IMR-90 (cell line): ENCODE measurements around the gene SRGAP3. TPM values are rescaled to one million over a fixed set of nuclear protein-coding genes. Genes with fewer than 3 reads are reported as not detected.

Experiments
- ATAC-seq: fragments of 200-7000 bp; cut with Tn5 transposase; 2 replicates; pipeline ENCODE4 v1.9.1; 2020; ENCODE audit warnings: low read depth, mild to moderate bottlenecking, moderate library complexity
- BruUV-seq: library from RNA; stranded (reverse); fragments of 400-500 nt; replicated peaks from 2 replicates; lab custom pipeline; 2021; lab: Mats Ljungman, UMichigan
- CTCF ChIA-PET: fragments of 300-600 bp; formaldehyde crosslinking; extraction: SDS; loops from one replicate; lab custom pipeline; 2021; ENCODE audit warnings: antibody characterized with exemption; lab: Yijun Ruan, JAX
- POLR2A ChIA-PET: fragments of 300-600 bp; sonication (Branson Sonifier 250); formaldehyde crosslinking; loops from one replicate; lab custom pipeline; 2022; ENCODE audit warnings: antibody characterized with exemption; ENCODE audit not compliant: unreplicated experiment; lab: Charles Lee
- DNase-seq: peaks from one replicate; pipeline ENCODE4 v3.0.0; 2013
- H2AFZ ChIP-seq: replicated peaks from 2 replicates; pipeline ENCODE3; 2013; ENCODE audit warnings: low read length, mild to moderate bottlenecking; ENCODE audit not compliant: poor library complexity
- H2AK5ac ChIP-seq: 2 replicates; pipeline ENCODE4 v1.6.1; 2013; ENCODE audit warnings: low read depth, low read length, inconsistent platforms
- H2AK9ac ChIP-seq: replicated peaks from 2 replicates; pipeline ENCODE3; 2013; ENCODE audit warnings: mild to moderate bottlenecking, low read depth, low read length, moderate library complexity; ENCODE audit not compliant: poor library complexity
- H2BK120ac ChIP-seq: 2 replicates; pipeline ENCODE4 v1.6.1; 2013; ENCODE audit warnings: low read depth, low read length, inconsistent platforms
- H2BK15ac ChIP-seq: 3 replicates; pipeline ENCODE4 v1.6.1; 2013; ENCODE audit warnings: low read depth, low read length, inconsistent platforms
- H2BK20ac ChIP-seq: 2 replicates; pipeline ENCODE4 v1.6.1; 2013; ENCODE audit warnings: low read depth, mild to moderate bottlenecking, inconsistent platforms, low read length, moderate library complexity
- H2BK5ac ChIP-seq: 2 replicates; pipeline ENCODE4 v1.6.1; 2013; ENCODE audit warnings: mild to moderate bottlenecking, low read depth, low read length, inconsistent platforms; ENCODE audit not compliant: poor library complexity, severe bottlenecking
- H3K14ac ChIP-seq: replicated peaks from 2 replicates; pipeline ENCODE4 v1.6.1; 2013; ENCODE audit warnings: low read depth, low read length, inconsistent platforms
- H3K18ac ChIP-seq: 2 replicates; pipeline ENCODE4 v1.6.1; 2013; ENCODE audit warnings: low read depth, low read length, control low read depth
- H3K23ac ChIP-seq: 2 replicates; pipeline ENCODE4 v1.6.1; 2013; ENCODE audit warnings: low read depth, low read length, inconsistent platforms
- H3K27ac ChIP-seq: 2 replicates; pipeline ENCODE4 v1.5.1; 2013; ENCODE audit warnings: mild to moderate bottlenecking, control low read depth, low read length; ENCODE audit not compliant: insufficient read depth
- H3K27me3 ChIP-seq: 2 replicates; pipeline ENCODE4 v1.6.1; 2013; ENCODE audit warnings: low read length; ENCODE audit not compliant: control insufficient read depth, insufficient read depth
- H3K36me3 ChIP-seq: 2 replicates; pipeline ENCODE4 v1.6.1; 2013; ENCODE audit warnings: low read length, mixed read lengths; ENCODE audit not compliant: control insufficient read depth, insufficient read depth
- H3K4ac ChIP-seq: 2 replicates; pipeline ENCODE4 v1.6.1; 2013; ENCODE audit warnings: low read depth, low read length, inconsistent platforms
- H3K4me1 ChIP-seq: 2 replicates; pipeline ENCODE4 v1.6.1; 2013; ENCODE audit warnings: low read length, mixed read lengths; ENCODE audit not compliant: control insufficient read depth, insufficient read depth
- H3K4me2 ChIP-seq: 2 replicates; pipeline ENCODE4 v1.6.1; 2013; ENCODE audit warnings: low read depth, mild to moderate bottlenecking, control low read depth, low read length, moderate library complexity
- H3K4me3 ChIP-seq: 2 replicates; pipeline ENCODE4 v1.5.1; 2013; ENCODE audit warnings: low read depth, mild to moderate bottlenecking, control low read depth, low read length, moderate library complexity; ENCODE audit not compliant: insufficient read depth
- H3K56ac ChIP-seq: 2 replicates; pipeline ENCODE4 v1.6.1; 2013; ENCODE audit warnings: low read length, inconsistent platforms; ENCODE audit not compliant: insufficient read depth; ENCODE audit errors: extremely low read depth
- H3K79me1 ChIP-seq, 2 experiments: 2 replicates each; pipeline ENCODE4 v1.6.1; 2013; ENCODE audit warnings: low read length in 2 of 2, inconsistent platforms in 1 of 2, low read depth in 1 of 2
- H3K9ac ChIP-seq: 2 replicates; pipeline ENCODE4 v1.6.1; 2013; ENCODE audit warnings: low read depth, low read length, control low read depth
- H3K9me1 ChIP-seq: 2 replicates; pipeline ENCODE4 v1.6.1; 2013; ENCODE audit warnings: low read length, inconsistent platforms; ENCODE audit not compliant: insufficient read depth
- H3K9me3 ChIP-seq: 2 replicates; pipeline ENCODE4 v1.6.1; 2013; ENCODE audit warnings: low read length; ENCODE audit not compliant: control insufficient read depth, insufficient read depth
- H4K20me1 ChIP-seq: 2 replicates; pipeline ENCODE4 v1.6.1; 2013; ENCODE audit warnings: low read length, inconsistent platforms; ENCODE audit not compliant: insufficient read depth
- H4K5ac ChIP-seq: 2 replicates; pipeline ENCODE4 v1.6.1; 2013; ENCODE audit warnings: mild to moderate bottlenecking, low read depth, low read length, control low read depth
- H4K8ac ChIP-seq, 2 experiments: 2 replicates each; pipeline ENCODE4 v1.6.1; 2013; ENCODE audit warnings: low read depth in 2 of 2, low read length in 2 of 2, control low read depth in 1 of 2, inconsistent platforms in 1 of 2
- H4K91ac ChIP-seq: 2 replicates; pipeline ENCODE4 v1.6.1; 2013; ENCODE audit warnings: low read depth, low read length, inconsistent platforms; ENCODE audit not compliant: insufficient read depth
- BHLHE40 ChIP-seq: fragments of 150-350 bp; IDR thresholded peaks from 2 replicates; pipeline ENCODE4 v1.6.1; 2016; ENCODE audit warnings: mild to moderate bottlenecking, low read depth, low read length
- CEBPB ChIP-seq: IDR thresholded peaks from 2 replicates; pipeline ENCODE4 v1.6.1; 2012; ENCODE audit warnings: low read depth, low read length, improper control_type of control experiment
- CHD1 ChIP-seq: IDR thresholded peaks from 2 replicates; pipeline ENCODE4 v1.6.1; 2012; ENCODE audit warnings: low read depth, low read length, improper control_type of control experiment
- CTCF ChIP-seq: conservative IDR thresholded peaks from 2 replicates; pipeline ENCODE4 v1.5.1; 2012; ENCODE audit warnings: mild to moderate bottlenecking, low read depth, low read length, improper control_type of control experiment
- ELK1 ChIP-seq: fragments of 150-350 bp; IDR thresholded peaks from 2 replicates; pipeline ENCODE4 v1.6.1; 2016; ENCODE audit warnings: low read depth, mild to moderate bottlenecking, low read length, moderate library complexity, borderline replicate concordance
- FOS ChIP-seq: fragments of 150-350 bp; IDR thresholded peaks from 2 replicates; pipeline ENCODE4 v1.6.1; 2016; ENCODE audit warnings: low read depth, low read length
- MAFK ChIP-seq: IDR thresholded peaks from 2 replicates; pipeline ENCODE4 v1.6.1; 2012; ENCODE audit warnings: low read depth, low read length, improper control_type of control experiment
- MAZ ChIP-seq: IDR thresholded peaks from 2 replicates; pipeline ENCODE4 v1.6.1; 2012; ENCODE audit warnings: low read depth, mild to moderate bottlenecking, low read length, improper control_type of control experiment, moderate library complexity, borderline replicate concordance
- MXI1 ChIP-seq: IDR thresholded peaks from 2 replicates; pipeline ENCODE4 v1.6.1; 2012; ENCODE audit warnings: low read depth, mild to moderate bottlenecking, low read length, moderate library complexity, borderline replicate concordance
- NFE2L2 ChIP-seq: fragments of 150-350 bp; IDR thresholded peaks from 2 replicates; pipeline ENCODE4 v1.6.1; 2016; ENCODE audit warnings: low read depth, mild to moderate bottlenecking, low read length
- POLR2A ChIP-seq: IDR thresholded peaks from 2 replicates; pipeline ENCODE4 v1.6.1; 2012; ENCODE audit warnings: mild to moderate bottlenecking, low read depth, low read length
- RAD21 ChIP-seq: IDR thresholded peaks from 2 replicates; pipeline ENCODE4 v1.6.1; 2012; ENCODE audit warnings: low read length, improper control_type of control experiment
- RCOR1 ChIP-seq: IDR thresholded peaks from 2 replicates; pipeline ENCODE4 v1.6.1; 2012; ENCODE audit warnings: mild to moderate bottlenecking, low read length, improper control_type of control experiment; ENCODE audit not compliant: insufficient replicate concordance
- RFX5 ChIP-seq: IDR thresholded peaks from 2 replicates; pipeline ENCODE4 v1.8.0; 2012; ENCODE audit warnings: low read depth, mild to moderate bottlenecking, low read length, moderate library complexity
- SMC3 ChIP-seq: fragments of 150-350 bp; IDR thresholded peaks from 2 replicates; pipeline ENCODE4 v1.6.1; 2016; ENCODE audit warnings: low read depth, mild to moderate bottlenecking, antibody characterized with exemption, low read length, moderate library complexity
- USF2 ChIP-seq: fragments of 150-350 bp; IDR thresholded peaks from 2 replicates; pipeline ENCODE4 v1.6.1; 2017; ENCODE audit warnings: mild to moderate bottlenecking, antibody characterized with exemption, low read length, low read depth
- WGBS, 2 experiments: methylation state at CpG; one replicate each; pipeline versions ENCODE4 v1.1.5 to v1.1.7; 2013; ENCODE audit warnings: missing lambda C conversion rate in 2 of 2; ENCODE audit not compliant: insufficient read length in 1 of 2; ENCODE audit errors: extremely low coverage in 2 of 2; 5-methylcytosine and 5-hydroxymethylcytosine counted together
- dilution Hi-C: fragments of 300-500 bp; cut with HindIII; formaldehyde crosslinking; loops from one replicate; pipeline ENCODE4 v1.14.3; 2018; ENCODE audit warnings: low sequenced_read_pairs; ENCODE audit not compliant: unreplicated experiment
- in situ Hi-C: fragments of 300-500 bp; cut with MboI; formaldehyde crosslinking; loops from 3 replicates; pipeline ENCODE4 v1.14.3; 2019; ENCODE audit warnings: low sequenced_read_pairs, inconsistent platforms, mixed read lengths
- intact Hi-C: fragments of 100-400 bp; cut with micrococcal nuclease; formaldehyde crosslinking; loops from 2 replicates; pipeline ENCODE4 v1.10.0; 2022
- polyA plus RNA-seq, 3 experiments: library from polyadenylated mRNA; depleted of rRNA; stranded (reverse); fragments of >200 nt; gene quantifications; 2 replicates each; pipeline ENCODE4 v1.2.3, GENCODE V29; 2012; ENCODE audit warnings: low replicate concordance in 1 of 3
- total RNA-seq: library from RNA; depleted of rRNA; stranded (reverse); fragments of >200 nt; gene quantifications from 2 replicates; pipeline ENCODE4 v1.2.3, GENCODE V29; 2012

Gene SRGAP3
- total and polyA plus RNA-seq, 2 of the 4 experiments (the other 2 are of a cell fraction) = 0.68 to 1.4 TPM

GRCh38 chr3:9279966-9280365 lies 30.5 kb upstream of the SRGAP3 start:
- no peak; the same call in 1 of the 2 replicates for ATAC-seq

More at GRCh38 chr3:9279966-9280365, 30.5 kb upstream of the SRGAP3 start:
- no peak overlapping the region for H3K56ac ChIP-seq
- TF ChIP-seq RFX5 (no peak), CTCF (no peak), RCOR1 (no peak), USF2 (no peak), CHD1 (no peak), POLR2A (no peak), ELK1 (no peak), SMC3 (no peak), NFE2L2 (no peak), MXI1 (no peak), MAFK (no peak), CEBPB (no peak), BHLHE40 (no peak), FOS (no peak), MAZ (no peak), RAD21 (no peak)
- no peak overlapping the region for H2BK15ac ChIP-seq
- H3K18ac ChIP-seq = no peak overlapping the region
- no peak overlapping the region for H3K4me2 ChIP-seq
- no peaks in the 10 kb centered on the region for H3K27me3 ChIP-seq
- intact Hi-C loops (no loop called here), dilution Hi-C loops (no loop called here), in situ Hi-C loops (no loop called here)
- H4K5ac ChIP-seq = no peak overlapping the region
- no peaks in the 10 kb centered on the region for H3K79me1 ChIP-seq
- H3K4me3 ChIP-seq = no peak overlapping the region
- no peaks in the 10 kb centered on the region for H3K36me3 ChIP-seq
- no peak overlapping the region for H3K23ac ChIP-seq
- H2BK5ac ChIP-seq = no peak overlapping the region
- WGBS, 2 experiments = 36% methylated on average over 6 of the region's 6 CpGs; no CpG with 5 or more reads in 1 of the 2 experiments
- no peak overlapping the region for H3K9ac ChIP-seq
- H4K20me1 ChIP-seq = no peaks in the 10 kb centered on the region
- POLR2A ChIA-PET = no interaction called here
- H2AK9ac ChIP-seq = no peak overlapping the region
- H4K8ac ChIP-seq = no peak overlapping the region
- no peak overlapping the region for H3K14ac ChIP-seq
- H2AFZ ChIP-seq = peak overlapping the region; percentile 5
- no peaks in the 10 kb centered on the region for H3K4me1 ChIP-seq
- H3K9me3 ChIP-seq = no peaks in the 10 kb centered on the region
- no peak overlapping the region for H3K4ac ChIP-seq
- no TSS peak for BruUV-seq
- no peak overlapping the region for H3K27ac ChIP-seq
- CTCF ChIA-PET = no interaction called here
- DNase-seq = peak; percentile 20
- no peak overlapping the region for H4K91ac ChIP-seq
- H2BK120ac ChIP-seq = no peak overlapping the region
- H2BK20ac ChIP-seq = no peak overlapping the region
- no peaks in the 10 kb centered on the region; the same call in 1 of the 2 replicates for H3K9me1 ChIP-seq
- no peak overlapping the region for H2AK5ac ChIP-seq
